T-helper 1 cell (primary cell): ENCODE data around the gene DNAJB2.
A peak's percentile ranks its signal among the peaks of the same experiment; 100 is the strongest.
"Not testable (repeated sequence)": the region's sequence is repeated elsewhere in the genome, so short reads cannot be mapped to it uniquely, and the experiment has no call there.

Source experiments
- DNase-seq, 5 donors: peaks; one replicate each; pipeline ENCODE4 v3.0.0-alpha.2; 2012 to 2020

The DNAJB2 gene

DNA sequence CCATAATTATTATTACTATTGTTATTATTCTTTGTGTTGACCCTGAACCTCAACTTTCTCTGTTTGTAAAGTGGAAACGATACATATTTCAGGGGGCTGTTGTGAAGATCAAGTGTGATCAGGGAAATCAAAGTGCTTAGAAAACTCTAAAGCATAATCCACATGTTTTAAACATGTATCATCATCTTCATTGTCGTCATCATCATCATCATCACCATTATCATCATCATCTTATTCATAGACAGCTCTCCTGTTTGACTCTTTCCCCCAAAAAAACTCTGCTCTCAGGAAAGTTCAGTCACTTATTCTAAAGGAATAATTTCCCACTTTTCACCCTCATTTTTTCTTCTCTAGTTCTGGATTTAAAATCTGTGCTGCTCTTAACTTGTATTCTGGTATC is 25.1 kb downstream of the DNAJB2 start:
- no peak for DNase-seq

DNA sequence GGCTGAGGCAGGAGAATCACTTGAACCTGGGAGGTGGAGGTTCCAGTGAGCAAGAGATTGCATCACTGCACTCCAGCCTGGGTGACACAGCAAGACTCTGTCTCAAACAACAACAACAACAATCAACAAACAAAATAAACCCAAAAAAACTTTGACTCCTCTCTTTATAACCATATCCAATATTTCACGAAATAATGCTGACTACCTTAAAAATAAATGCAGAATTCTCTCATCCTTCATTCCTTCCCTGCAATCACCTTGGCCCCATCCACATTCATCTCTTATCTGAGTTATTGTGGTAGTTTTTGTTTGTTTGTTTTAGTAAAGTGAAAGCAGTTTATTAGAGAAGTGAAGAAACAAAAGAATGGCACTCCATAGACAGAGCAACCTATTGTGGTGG is 26.9 kb downstream of the DNAJB2 start:
- DNase-seq = no peak

DNA sequence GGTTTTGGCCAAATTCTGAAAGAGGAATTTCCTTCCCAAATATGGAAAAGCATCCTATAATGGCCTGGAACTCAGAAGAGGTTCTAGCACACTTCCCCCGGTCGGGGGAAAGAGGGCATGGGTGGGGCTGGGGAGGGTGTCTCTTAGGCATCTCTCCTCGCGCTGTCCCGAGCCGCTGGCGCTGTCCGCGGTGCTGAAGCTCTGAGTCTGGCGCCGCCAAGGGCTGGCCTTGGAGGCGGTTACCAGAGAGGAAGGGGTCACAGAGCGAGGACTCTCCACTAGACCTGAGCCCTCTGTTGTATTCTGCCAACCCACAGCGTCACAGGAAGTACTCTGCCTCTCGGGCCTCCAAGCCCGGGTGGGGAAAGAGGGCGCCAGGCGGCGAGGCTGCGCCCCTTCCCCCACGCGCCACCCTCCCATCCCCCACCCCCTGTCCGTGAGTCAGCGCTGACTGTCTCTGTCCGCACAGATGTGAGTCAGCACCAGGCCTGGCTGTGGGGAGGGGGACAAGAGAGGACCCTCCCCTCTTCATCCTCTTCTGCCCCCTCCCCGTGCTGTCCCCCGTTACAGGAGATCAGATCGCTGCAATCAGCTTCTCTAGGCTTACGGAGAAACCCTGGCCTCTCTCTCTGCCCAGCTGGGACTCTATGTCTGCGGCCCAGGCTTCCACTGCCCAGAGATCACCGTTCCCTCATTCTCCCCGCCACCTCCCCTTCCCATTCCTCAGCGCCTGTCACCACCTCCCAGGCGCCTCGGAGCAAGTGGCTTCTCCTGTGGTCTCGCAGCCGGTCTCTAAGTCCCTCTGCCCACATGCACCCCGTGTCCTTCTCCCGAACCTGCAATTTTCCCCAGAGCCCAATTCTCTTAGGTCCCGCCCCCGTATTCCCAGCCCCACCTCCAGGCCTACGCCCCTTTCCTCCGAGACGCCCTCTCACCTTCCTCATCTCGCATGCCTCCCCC is 29.3 kb downstream of the DNAJB2 start:
- DNase-seq = peak; percentile 34 to 57 (median 37)

DNA sequence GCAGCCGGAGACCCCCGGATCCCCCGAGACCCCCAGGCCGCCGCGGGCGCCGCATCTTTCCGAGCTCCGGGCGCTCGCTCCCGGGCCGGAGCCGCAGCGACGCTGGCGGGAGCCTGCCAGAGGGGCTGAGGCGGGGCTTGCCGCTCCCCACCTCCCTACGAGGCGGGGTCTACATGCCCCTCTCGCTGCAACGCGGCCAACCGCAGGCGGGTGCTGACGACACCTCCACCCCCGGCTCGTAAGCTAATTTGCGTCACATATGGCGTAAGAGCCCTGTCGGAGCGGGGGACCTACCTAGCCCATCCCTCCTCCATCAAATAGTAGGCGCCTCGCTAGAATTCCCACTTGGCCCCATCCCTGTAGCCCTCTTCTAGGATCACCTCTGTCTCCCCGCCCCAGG is 30.1 kb downstream of the DNAJB2 start, which contains the start of gene PTPRN:
Gene PTPRN, minus strand, starts transcription at position 124 of the 400 bp plus-strand sequence. Its CDS starts 69 bp downstream, at position 55.
- no peak for DNase-seq

DNA sequence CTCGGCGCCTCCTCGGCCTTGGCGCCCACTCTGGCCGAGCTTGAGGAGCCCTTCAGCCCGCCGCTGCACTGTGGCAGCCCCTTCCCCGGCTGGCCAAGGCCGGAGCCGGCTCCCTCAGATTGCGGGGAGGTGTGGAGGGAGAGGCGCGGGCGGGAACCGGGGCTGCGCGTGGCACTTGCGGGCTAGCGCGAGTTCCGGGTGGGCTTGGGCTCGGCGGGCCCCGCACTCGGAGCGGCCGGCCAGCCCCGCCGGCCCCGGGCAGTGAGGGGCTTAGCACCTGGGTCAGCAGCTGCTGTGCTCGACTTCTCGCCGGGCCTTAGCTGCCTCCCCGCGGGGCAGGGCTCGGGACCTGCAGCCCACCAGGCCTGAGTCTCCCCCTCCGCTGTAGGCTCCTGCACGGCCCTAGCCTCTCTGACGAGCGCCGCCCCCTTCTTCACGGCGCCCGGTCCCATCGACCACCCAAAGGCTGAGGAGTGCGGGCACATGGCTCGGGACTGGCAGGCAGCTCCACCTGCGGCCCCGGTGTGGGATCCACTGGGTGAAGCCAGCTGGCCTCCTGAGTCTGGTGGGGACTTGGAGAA is 33.6 kb downstream of the DNAJB2 start:
- DNase-seq = not testable (repeated sequence)

DNA sequence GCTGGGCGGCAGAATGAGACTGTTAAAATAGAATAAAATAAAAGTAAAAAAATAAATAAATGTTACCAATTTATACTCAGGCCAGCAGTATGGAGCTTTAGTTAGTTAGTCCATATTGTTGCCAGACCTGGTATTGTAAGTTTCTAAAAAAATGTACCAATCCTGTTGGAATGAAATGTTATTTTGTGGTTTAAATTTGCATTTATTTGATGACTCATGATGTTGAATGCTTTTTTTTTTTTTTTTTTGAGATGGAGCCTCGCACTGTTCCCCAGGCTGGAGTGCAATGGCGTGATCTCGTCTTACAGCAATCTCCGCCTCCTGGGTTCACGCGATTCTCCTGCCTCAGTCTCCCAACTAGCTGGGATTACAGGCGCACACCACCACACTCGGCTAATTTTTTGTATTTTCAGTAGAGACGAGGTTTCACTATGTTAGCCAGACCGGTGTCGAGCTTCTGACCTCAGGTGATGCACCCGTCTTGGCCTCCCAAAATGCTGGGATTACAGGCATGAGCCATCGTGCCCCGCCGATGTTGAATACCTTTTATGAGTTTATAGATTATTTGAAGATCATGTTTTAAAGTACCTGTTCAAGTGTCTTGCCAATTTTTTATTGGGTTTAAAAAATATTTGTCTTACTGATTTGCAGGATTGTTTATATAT is 35.8 kb downstream of the DNAJB2 start:
- DNase-seq = no peak

DNA sequence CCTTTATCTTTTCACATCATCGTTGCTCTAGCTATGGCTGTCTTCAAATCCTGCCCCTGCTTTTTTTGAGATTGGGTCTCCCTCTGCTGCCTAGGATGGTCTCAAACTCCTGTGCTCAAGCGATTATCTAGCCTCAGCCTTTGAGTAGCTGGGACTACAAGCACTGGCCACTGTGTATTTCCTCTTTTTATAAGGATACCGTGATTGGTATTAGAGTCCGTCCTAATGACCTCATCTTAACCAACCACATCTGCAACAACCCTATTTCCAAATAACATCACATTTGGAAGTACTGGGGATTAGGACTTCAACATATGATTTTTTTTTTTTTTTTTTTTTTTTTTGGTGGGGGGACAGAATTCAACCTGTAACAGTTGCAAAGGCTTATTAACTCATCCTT is 44.3 kb downstream of the DNAJB2 start:
- DNase-seq = no peak

DNA sequence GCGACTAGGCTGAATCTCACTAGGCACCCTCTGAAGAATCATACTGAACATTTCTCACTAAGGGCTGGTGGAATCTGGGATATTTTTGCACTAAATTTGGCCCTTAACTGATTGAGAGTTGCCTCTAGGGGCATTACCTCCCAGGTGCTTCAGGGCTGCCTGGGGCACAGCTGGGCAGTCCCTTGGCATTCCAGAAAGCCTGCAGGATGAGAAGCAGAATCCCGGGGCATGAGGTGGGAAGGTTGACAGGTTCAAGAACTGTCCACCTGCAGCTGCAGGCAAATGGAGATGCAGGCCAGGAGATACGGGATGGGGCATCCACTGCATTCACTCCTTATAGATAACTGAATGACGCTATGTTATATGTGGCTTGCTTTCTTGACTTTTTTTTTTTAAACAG is 46.0 kb downstream of the DNAJB2 start:
- DNase-seq = no peak

DNA sequence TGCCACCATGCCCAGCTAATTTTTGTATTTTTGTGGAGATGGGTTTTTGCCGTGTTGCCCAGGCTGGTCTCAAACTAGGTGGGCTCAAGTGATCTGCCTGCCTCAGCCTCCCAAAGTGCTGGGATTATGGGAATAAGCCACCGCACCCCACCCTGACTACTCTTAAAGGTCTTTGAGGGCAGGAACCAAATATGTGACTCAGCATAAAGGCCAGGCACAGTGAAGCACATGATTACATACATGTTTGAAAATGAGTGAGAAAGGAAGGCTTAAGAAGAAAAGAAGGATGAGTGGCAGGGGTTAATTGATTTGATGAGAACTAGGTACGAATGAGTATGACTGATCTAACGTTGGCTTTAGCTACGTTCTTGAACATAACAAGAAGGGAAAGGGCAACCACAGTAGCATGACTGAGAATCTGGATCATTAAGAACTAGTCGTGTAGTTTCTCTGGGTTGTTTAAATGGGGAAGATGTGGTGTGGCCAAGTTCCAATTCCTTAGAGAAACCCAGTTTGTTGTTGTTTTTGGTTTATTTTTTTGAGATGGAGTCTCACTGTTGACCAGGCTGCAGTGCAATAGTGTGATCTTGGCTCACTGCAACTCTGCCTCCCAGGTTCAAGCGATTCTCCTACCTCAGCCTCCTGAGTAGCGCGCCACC is 46.6 kb downstream of the DNAJB2 start:
- no peak for DNase-seq

DNA sequence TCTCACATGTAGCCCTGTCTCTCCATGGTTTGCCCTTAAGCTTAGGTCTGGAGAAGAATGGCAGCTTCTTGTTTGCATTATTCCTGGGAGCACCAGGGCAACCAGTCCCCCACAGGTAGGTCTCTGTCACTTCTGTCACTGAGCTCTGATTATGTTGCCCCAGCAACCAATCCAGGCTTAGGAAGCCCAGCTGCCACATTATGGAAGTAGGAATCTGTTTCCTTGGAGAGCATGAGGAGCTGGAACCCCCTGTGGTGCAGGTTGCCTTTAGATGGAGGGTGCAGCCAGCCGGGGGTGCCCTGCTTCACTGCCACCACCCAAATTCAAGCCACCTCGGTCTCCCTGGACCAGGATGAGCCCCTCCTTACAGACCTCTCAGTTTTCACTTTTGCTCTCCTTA is 48.6 kb downstream of the DNAJB2 start:
- DNase-seq = no peak

DNA sequence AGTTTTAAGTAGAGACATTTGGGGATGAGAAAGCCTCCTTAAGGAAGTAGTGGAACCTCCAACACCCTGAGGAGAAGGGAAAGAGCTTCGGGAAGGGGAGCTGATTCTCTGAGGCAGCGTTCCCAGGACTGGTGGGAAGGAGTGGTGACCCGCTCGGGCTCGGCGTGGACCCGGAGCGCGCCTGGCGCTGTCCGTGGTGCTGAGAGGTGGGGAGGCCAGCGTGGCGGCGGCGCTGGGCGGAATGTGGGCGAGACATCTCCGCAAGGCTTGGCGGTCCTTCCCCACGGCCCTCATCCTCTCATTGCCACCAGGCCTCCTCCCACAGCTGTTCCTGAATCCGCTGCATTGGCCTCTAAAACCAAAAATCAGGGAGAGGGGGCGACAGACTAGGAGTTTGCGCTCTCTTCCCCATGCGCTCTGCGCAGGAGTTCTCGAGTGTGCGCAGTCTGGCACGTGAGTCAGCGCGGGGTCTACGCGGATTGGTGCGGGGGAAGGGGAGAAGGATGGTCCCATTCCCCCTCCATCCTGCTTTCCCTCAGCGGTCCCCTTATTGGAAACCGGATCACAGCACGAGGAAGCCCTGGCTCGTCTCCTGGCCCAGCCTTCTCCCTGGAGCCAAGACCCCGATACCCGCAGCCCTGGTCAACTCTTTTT is 52.5 kb downstream of the DNAJB2 start:
- DNase-seq = no peak

DNA sequence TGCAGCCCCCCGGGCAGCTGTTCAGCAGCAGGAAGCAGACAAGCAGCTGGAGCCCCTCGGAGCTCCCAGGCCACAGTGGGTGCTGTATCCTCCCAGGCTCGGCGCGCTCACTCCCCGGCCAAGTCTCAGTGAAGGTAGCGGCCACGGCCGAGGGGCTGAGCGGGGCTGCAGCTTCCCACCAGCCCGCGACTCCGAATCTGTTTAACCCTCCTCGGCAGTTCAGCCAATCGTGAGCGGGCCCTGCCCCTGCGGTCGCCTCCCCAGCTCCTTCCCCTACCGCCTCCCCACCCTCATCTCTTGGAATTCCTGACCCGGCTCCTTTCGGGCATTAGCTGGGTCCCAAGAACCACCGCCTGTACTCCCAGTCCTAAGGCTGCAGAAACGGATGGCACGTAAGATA is 53.4 kb downstream of the DNAJB2 start, which contains the start of gene RESP18:
Gene RESP18, minus strand, starts transcription at position 203 of the 400 bp plus-strand sequence.
- no peak for DNase-seq

DNA sequence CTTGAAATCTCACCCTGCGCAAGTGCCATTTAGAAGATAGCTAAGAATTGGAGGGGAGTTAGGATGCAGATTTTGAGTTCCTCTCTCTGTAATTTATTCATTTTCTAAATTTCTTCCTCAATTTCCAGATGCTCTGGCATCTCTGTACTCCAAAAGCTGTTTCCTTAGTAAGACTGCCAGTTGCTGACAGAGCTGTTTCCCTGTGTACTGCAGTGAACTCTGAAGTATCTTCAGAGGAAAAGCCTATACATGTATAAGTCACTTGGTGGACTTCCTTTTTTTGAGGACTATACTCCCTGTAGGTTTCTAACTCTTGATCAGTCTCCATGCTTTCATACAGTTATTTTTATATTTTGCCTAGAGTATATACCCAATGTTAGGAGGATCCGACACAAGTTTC is 54.9 kb downstream of the DNAJB2 start:
- no peak for DNase-seq

DNA sequence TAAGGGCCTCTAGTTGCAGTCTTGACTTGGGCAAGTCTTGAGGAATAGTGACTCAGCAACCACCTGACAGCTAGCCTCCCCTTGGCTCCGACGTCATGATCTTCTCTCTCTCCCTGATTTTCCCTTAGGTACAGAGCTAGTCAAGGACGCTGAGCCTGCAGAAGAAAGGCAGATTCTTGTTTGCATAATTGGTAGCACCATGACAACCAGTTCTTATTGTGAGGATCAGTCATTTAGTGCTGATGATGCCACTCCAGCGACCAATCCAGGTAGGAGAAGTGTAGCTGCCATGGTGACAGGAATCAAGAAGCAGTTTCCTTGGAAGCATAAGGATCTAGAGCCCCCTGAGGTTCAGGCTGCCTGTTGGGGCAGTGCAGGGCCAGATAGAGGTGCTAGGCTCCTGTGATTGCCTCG is 56.2 kb downstream of the DNAJB2 start:
- DNase-seq = no peak
